ENCODE data around the gene PSMB1.

PSMB1 gene

GRCh38 chr6:170485159-170485558, 67.9 kb downstream of the PSMB1 start:
- Mint-ChIP-seq H3K27me3 (peaks cover 34% of the 10 kb centered on the region), H3K9me3 (peaks cover 3% of the 10 kb centered on the region), H3K27ac (ENCODE audit: low read depth) (no peak overlapping the region), H3K36me3 (ENCODE audit: insufficient read depth) (no peaks in the 10 kb centered on the region), H3K4me3 (no peak overlapping the region), H3K4me1 (no peaks in the 10 kb centered on the region)
- DNase-seq (ENCODE audit: low spot score in 2 of 2) (no peak), ATAC-seq (replicated peaks; ENCODE audit: extremely low read depth, poor library complexity, severe bottlenecking) (no peak)

Measured in central memory CD8-positive, alpha-beta T cell (primary cell).